GM12873 (cell line): ENCODE results near the gene ACTRT1.

ENCODE experiments used
- CTCF ChIP-seq: IDR thresholded peaks from 2 replicates; pipeline ENCODE4 v1.5.1; 2012; ENCODE audit warnings: low read depth, mild to moderate bottlenecking, moderate library complexity, low read length, control low read depth; ENCODE audit not compliant: insufficient read depth; ENCODE audit errors: missing control alignments

The ACTRT1 gene

GRCh38 chrX:128019218-128019617, 33.0 kb downstream of the ACTRT1 start:
- TF ChIP-seq CTCF, result no peak

GRCh38 chrX:128012015-128012414, 40.2 kb downstream of the ACTRT1 start:
- TF ChIP-seq CTCF, result no peak

GRCh38 chrX:128007882-128008281, 44.3 kb downstream of the ACTRT1 start:
- no peak for TF ChIP-seq CTCF
